Measurements from ENCODE around the gene LGI2.
"Not testable (repeated sequence)": the region's sequence is repeated elsewhere in the genome, so short reads cannot be mapped to it uniquely, and the experiment has no call there.

GRCh38 chr4:25052037-25052436, 21.3 kb upstream of the LGI2 start:
- TF ChIP-seq CTCF, EZH2phosphoT487, EZH2 (IDR thresholded peaks at IDR 0.05): not testable (repeated sequence)
